GM21717 (cell line): Measurements from ENCODE around the gene PPP1R2B.
"Not testable (repeated sequence)": the region's sequence is repeated elsewhere in the genome, so short reads cannot be mapped to it uniquely, and the experiment has no call there.

Experiments
- ATAC-seq: cut with Tn5 transposase; IDR thresholded peaks from one replicate; pipeline ENCODE4 v1.9.1; 2021; ENCODE audit warnings: mild to moderate bottlenecking, moderate library complexity; ENCODE audit not compliant: unreplicated experiment

Gene PPP1R2B

DNA sequence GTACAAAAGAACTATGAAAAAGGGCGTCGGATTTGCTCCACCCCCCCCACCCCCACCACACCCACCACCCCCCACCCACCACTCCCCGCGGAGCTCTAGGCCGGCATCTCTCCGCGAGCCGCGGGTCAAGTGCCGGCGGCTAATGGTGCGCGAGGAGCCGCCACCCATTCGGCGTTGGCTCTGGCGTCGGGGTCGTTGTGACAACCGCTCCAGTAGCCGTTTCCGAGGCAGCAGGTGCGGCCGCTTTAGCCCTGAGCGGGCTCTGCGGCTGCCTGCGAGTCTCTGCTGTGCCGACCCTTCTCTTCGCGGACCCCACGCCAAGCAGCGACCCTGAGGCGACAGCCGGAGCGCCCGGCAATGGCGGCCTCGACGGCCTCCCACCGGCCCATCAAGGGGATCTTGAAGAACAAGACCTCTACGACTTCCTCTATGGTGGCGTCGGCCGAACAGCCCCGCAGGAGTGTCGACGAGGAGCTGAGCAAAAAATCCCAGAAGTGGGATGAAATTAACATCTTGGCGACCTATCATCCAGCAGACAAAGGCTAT, at the start of gene PPP1R2B:
Gene PPP1R2B, plus strand, starts transcription at position 90 of the 546 bp plus-strand sequence. Its CDS starts 268 bp downstream, at position 358.
- ATAC-seq: no peak

DNA sequence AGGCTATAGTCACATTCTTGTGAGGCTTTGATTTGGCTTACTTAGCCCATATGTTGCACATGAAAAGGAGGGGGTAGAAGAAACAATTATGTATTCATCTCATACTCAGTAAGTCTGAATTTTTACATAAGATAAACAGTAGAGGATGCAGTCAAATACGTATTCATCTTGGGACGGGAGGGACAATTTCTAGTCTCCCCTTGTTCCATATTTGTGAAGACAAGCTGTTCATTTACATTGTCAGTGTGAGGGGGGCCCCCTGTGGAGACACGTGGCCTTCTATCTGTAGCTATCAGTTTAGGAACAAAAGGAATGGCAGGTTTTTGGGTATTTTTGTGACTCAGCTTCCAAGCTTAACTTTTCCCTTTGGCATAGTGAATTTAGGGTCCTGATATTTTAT, 49.2 kb upstream of the PPP1R2B start:
- ATAC-seq: no peak

DNA sequence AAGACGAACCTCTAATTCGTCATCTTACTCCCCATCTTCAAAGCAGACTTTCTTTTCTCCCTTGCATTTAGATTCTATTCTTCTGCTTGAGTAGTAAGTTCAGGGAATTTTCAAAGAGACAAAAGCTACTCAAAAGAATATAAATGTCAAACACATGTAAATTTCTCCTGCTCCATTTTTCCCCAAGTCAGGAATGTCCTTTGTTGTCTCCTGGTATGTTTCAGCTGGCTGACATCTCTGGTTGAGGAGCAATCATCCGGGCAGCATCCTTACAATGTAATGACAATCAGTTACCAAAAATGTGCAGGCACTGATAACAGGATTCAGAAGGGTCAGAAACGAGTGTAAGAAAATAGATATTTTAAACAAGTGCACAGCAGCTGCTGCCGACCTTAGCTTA, 47.6 kb upstream of the PPP1R2B start:
- ATAC-seq: no peak

DNA sequence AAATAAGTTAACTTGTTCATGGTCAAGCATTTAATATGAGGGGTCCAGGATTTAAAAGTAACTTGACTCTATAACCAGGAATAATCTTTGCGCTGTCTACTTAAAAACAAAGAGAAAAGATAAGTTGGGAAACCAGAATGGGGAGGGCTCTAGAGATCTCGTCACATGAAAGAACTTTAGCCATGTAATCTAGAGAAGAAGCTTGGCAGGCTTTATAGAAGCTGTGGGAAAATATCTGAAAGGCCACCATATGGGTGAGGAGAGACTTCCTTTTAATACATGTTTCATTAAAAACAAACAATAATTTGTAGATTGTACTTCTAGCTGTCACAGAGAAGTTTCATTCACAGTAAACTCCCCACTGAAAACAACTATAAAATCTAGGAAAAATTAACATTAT, 46.7 kb upstream of the PPP1R2B start:
- ATAC-seq: no peak

DNA sequence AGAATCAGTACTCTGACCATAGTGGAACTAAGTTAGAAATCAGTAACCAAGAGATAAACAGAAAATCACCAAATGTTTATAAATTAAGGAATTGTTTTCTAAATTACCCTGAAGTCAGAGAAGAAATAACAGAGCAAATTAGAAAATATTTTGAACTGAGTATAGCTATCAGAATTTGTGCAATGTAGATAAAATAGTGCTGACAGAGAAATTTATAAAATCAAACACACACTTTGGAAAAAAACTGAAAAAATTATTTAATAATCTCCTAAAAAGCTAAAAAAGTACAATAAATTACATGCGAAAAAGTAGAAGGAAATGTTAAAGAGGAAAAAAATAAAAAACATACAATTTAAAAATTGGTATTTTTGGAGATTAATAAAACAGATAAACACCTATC, 37.1 kb upstream of the PPP1R2B start:
- no peak for ATAC-seq

DNA sequence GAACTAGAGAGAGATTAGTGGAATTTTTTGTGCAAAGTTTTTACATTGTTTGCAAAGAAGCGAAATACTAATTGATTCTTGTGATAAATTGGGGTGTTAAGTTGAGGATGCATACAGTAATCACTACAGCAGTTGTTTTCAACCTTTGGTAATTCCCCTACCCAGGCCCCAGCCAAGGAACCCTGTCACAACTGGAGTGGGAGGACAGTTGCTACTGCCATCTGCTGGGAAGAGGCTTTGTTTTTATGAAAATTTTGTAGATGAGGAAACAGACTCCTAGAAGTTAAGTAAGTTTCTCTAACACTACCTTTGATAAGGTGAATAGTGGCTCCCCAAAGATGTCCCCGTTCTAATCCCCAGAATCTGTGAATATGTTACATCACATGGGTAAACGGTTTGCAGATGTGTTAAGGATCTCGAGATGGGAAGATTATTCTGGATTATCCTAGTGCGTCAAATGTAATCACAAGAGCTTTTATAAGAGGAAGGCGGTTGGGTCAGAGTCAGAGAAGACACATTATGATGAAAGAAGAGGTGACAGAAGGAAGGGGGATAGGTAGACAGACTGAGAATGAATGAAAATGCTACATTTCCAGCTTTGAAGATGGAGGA, 34.0 kb upstream of the PPP1R2B start:
- ATAC-seq: peak; percentile 60

DNA sequence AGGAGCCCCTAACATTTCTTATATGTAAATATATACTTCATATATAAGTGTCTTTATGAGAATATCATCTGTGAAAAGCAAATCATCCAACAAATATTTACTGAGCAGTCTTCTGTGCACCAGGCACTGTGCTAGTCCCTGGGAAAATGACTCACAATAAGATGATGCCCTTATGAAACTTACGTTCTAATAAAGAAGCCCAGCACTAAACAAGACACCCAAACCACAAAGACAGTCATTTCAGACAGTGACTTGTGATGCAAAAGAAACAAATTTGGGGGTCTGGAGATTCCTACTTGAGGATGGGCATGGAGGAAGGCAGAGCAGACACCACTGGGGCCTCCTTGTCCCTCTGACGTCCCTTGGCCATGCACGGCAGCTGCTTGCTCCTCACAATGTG, 30.6 kb upstream of the PPP1R2B start:
- no peak for ATAC-seq

DNA sequence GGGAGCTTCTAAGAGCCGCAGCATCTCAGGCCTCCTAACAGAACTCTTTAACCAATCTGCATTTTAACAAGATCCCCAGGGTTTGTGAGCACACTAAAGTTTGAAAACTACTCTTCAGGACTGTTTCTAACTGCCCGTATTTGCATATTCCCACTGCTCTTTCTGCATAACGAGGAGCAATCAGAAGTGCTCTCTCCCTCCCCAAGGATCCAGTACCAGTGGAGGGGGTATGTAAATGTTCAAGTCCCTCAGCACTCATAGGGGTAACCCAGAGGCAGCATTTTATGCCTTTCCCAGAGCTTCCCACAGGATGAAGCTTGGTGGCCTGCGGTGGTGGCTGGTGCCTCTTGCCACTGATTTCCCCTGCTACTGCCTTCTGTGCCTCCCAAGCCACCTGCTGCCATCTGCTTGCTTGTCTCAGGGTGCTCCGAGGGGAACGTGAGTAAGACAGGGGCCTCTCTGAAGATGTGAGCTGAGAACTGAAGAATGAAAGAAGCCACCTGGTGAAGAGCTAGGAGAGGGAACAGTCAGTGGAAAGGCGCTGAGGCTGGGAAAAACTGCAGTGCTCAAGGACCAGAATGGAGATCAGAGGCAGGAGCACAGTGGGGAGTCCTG, 30.0 kb upstream of the PPP1R2B start:
- no peak for ATAC-seq

DNA sequence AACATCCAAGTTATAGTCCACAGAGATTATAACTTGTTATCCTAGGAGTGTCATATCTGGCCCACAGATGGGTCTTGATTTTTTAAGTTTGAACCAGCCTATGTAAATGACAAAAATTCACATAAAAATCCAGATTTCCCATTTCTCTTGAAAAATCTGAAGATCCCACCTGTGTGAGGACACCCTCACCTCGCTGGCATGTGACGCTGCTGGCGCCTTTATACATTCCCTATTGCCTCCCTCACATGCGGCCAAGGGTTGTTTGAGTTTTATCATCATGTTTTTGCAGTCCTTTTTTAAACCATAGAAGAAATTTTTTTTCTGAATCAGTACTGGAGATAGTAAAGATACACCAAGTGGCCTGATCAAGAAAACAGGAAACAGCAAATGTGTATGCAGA, 25.9 kb upstream of the PPP1R2B start:
- ATAC-seq: no peak

DNA sequence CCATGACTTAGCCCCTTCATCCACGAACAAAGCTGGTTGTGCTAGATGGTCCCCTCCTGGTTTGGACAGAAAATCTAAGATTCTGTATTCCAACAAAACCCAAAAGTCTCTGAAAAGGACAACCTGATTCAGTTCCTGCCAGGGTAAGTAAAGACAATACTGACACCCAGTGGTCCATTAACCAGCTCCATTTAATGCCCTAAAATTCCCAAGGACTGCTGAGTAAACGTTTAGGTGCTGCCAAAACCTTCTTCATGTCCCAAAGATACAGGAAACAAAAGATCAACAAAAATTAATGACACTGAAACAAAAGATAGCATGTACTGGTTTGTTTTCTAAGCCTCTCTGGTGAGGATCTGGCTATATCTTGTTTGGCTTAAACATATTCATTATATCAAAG, 25.3 kb upstream of the PPP1R2B start:
- no peak for ATAC-seq

DNA sequence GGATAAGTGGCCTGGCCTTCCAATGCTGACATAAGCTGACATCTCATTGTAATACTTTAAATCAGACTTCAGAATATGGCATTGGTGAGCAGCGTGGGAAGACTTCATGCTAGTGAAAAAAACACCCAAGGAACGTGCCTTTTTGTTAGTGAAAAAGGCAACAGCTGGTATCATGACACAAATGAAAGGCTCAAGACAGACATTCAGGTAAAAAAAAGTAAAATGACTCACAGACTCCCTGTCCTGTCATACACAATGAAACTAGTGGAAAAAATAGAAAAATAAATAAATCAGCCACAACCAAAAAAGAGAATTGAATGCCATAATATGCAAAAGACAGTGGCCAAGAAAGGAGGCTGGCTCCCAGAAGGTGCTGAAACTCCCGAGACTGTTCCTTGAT, 24.4 kb upstream of the PPP1R2B start:
- ATAC-seq: no peak

DNA sequence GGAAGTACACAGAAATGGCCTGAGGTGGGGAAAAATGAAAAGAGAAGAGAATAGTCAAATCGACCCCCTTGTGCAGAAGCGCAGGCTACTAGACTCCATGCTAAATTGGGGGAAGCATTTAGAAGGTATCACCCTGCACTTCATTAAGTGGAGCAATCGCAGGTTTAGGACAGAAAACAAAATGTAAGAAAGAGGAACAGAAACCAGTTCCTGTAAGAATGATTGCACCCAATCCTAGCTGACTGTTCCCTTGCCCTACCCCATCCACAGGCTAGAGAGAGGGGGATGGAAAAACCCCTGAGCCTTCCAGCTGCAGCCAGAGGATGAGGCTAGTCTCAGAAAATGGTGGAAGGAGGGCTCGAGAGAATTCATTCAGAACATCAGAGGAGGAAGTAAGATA, 23.9 kb upstream of the PPP1R2B start:
- ATAC-seq: no peak

DNA sequence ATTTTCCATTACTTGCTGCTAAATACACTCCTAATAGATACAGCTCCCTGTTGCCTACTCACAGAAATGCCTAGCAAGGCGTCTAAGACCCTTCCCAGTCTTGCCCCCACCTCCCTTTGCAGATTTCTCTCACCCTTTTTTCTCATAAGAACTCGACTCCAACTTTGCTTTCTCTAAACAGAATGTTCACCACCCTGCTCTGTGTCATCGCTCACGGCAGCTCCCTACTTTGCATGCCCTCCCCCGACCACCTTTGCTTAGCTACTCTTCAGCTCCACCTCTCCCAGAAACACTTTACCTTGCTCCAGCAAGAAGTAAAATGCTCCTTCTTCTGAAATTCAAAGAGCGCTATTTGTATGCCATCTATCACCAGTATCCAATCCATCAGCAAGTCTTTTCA, 15.2 kb upstream of the PPP1R2B start:
- no peak for ATAC-seq

DNA sequence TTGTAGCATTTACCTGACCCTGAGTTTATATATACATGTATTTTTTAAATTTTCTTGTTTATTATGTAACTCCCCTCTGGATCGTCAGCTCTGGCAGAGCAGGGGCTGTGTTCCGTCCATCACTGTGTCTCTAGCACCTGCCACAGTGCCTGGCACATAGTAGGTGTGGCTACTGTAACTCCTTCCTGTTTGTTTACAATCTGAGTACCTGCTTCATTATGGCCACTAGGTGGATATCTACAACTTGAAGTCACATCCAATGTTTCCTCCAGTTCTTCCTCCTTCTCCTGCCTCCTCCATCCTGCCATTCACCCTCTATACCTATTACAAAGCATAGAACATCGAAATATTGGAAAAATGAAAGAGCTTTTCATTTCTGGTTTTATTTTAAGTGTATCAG, 14.2 kb upstream of the PPP1R2B start:
- ATAC-seq: peak; percentile 61

DNA sequence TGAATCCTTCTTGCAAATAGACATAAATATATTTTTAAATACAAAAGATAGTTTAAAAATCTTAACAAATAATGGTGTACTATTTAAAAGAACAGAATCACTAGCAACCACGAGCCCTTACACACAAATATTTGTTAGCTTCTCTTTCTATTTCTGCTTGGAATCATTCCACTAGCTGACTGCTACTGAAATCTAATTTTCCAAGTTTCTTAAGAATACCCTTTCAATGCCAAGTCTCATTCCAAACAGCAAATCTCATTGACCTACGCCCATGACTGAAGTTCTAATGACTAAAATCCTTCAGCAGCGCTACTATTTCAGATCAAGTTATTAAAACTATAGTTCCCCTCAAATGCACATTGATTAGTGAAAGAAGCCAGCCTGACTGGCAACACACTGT, 13.2 kb upstream of the PPP1R2B start:
- ATAC-seq: no peak

DNA sequence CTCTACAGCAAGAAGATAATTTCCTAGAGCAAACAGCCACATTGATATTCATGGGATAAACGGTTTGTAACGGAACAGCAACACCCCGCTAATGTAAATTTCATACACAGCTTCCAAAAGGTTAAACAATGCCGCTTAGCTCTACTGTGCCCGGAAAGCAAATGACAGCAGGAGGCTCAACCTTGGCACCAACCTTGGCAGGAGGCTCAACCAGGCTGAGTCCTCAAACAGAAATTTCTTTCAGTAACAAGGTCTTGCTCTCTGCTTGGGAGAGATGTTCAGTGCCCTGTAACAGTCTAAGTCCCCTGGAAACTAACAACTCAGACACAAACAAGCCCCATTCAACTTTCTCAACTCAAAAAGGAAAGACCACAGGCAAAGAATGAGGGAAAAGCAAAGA, 11.1 kb upstream of the PPP1R2B start:
- ATAC-seq: no peak

DNA sequence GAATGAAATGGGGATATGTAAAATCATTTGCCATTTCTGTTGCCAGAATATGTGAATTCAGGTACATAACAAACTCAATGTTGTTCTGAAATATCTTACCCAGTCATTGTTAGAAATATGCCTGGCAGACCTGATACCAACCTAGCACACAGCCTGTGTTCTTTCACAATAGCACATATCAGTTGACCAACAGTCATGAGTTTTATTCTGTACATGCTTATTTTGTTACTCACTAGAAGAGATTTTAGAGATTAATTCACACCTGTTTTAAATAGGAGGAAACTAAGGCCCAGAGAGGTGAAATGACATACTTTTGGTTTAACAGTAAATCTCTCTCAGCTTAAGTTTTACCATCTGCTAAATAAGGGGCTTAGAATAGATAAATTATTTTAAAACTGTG, 8.4 kb upstream of the PPP1R2B start:
- no peak for ATAC-seq

DNA sequence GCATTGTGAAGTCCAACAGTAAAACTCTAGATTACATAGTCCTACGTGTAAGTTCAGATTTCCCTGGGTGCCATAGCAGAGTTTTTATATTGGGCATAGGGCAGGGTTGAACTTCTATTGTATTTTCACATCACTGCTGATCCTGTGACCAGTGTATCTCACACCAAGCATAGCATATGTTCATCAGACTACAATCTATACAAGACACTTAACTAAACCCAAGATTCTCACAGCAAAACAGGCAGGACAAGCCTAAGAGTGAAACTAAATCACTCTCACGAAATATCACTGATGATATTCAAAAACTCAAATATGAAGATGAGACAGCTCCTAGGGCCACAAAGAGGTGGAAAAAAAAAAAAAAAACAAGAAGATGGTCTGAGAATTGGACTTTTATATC, 3.2 kb upstream of the PPP1R2B start:
- ATAC-seq: no peak

DNA sequence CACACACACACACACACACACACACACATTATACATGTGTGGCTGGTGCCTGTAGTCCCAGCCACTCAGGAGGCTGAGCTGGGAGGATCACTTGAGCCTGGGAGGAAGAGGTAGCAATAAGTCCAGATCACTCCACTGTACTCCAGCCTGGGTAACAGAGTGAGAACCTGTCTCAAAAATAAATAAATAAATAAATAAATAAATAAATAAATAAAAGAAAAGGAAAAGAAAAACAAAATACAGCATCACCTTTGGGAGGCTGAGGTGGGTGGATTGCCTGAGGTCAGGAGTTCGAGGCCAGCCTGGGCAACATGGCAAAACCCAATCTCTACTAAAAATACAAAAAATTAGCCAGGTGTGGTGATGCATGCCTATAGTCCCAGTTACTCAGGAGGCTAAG, 1.6 kb upstream of the PPP1R2B start:
- not testable (repeated sequence) for ATAC-seq

DNA sequence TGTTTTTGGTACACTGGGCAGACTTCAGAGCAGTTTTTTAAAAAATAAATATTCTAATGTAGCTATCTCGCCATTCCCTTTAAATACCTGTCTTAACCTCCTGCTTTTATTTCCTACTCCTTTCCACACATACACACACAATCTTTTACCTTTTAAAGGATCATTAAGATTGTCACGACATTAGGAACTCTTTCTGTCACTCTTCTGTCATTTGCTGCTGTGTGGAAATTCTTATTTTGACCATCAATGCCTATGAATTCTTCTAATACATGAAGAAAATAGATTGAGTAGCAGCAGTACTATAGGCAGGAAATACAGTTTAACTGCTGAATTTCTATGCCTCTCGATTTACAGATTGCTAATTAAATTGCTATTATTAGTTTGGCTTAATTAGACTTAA, 1.8 kb downstream of the PPP1R2B start:
- no peak for ATAC-seq

DNA sequence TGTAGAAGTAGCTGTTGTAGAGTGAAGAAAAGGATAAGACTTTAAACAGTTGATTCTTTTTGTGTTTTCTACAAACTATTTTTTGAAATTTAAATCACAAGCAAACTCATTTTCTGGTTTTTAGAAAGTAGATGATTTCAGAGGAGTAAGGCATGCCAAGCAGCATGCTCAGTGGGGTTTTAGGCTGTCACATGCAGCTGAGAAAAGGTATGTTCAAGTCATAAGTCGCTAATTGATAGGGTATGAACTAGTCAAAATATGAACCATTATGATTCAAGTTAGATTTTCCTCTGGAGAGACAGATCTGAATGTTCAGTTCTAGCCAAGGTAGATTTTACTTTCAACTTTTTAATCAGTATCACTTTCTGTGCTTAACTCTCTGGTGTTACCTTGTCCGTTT, 3.0 kb downstream of the PPP1R2B start:
- not testable (repeated sequence) for ATAC-seq

DNA sequence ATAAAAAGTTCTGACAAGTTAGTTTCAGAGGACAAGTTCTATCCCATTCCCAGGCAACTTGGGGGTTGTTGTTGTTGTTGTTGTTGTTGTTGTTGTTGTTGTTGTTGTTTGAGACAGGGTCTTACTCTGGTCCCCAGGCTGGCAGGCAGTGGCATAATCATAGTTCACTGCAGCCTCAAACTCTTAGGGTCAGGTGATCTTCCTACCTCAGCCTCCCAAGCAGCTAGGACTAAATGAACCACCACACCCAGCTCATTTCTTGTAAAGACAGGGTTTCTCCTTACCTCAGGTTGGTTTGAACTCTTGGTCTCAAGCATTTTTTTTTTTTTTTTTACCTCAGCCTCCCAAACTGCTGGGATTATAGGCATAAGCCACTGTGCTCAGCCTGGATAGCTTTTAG, 15.3 kb downstream of the PPP1R2B start:
- no peak for ATAC-seq

DNA sequence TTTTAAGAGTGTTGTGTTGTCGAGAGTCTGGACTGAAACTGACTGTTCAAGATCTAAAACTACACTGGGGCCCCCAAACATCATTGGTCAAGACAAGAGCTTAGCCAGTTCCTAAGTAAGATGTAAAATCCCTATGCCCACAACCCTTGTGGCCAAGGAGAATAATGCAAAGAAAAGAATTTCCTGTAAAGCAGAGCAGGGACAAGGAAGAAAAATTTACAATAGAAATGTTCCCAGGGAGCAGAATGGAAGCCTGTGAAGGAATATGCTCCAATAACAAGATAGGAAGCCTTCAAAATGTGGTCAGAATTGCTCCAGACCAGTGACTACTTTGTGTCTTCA, 20.4 kb downstream of the PPP1R2B start:
- no peak for ATAC-seq
